H1 (cell line): ENCODE data around the gene INPP5A. TPM values are rescaled to one million over a fixed set of nuclear protein-coding genes. Genes with fewer than 3 reads are reported as not detected.

Experiments used
- CTCF ChIA-PET: fragments of 300-600 bp; sonication (Branson Sonifier 250); formaldehyde crosslinking; loops from one replicate; lab custom pipeline; 2021; ENCODE audit not compliant: partially characterized antibody; lab: Charles Lee
- POLR2A ChIA-PET: fragments of 300-600 bp; sonication (Branson Sonifier 250); formaldehyde crosslinking; loops from one replicate; lab custom pipeline; 2021; ENCODE audit warnings: inconsistent platforms; ENCODE audit not compliant: partially characterized antibody; lab: Charles Lee
- DNase-seq, 2 experiments: peaks; one replicate each; pipeline versions ENCODE4 v3.0.0 to v3.0.0-alpha.2; 2010 to 2022; ENCODE audit warnings: low spot score in 2 of 2, low read depth in 1 of 2, mixed read lengths in 1 of 2
- FAIRE-seq: peaks from 2 replicates; lab custom pipeline; 2011; peaks lifted over from hg19 to GRCh38; lab: Jason Lieb, UNC
- H2AFZ ChIP-seq: 2 replicates; pipeline ENCODE4 v1.8.1; 2012; ENCODE audit warnings: low read length, inconsistent platforms
- H2AK5ac ChIP-seq: 2 replicates; pipeline ENCODE4 v1.6.1; 2013; ENCODE audit warnings: low read depth, low read length
- H2BK120ac ChIP-seq: replicated peaks from 2 replicates; pipeline ENCODE3; 2013; ENCODE audit warnings: low read depth, low read length, inconsistent platforms
- H2BK12ac ChIP-seq: 2 replicates; pipeline ENCODE4 v1.6.1; 2013; ENCODE audit warnings: low read depth, low read length
- H2BK15ac ChIP-seq: 2 replicates; pipeline ENCODE4 v1.6.1; 2013; ENCODE audit warnings: low read length
- H2BK20ac ChIP-seq: 2 replicates; pipeline ENCODE4 v1.6.1; 2013; ENCODE audit warnings: low read length
- H2BK5ac ChIP-seq: 2 replicates; pipeline ENCODE4 v1.6.1; 2013; ENCODE audit warnings: low read depth, low read length
- H3K14ac ChIP-seq: 2 replicates; pipeline ENCODE4 v1.6.1; 2013; ENCODE audit warnings: inconsistent platforms; ENCODE audit not compliant: insufficient read length
- H3K18ac ChIP-seq: 2 replicates; pipeline ENCODE4 v1.6.1; 2013; ENCODE audit warnings: low read length; ENCODE audit errors: extremely low read depth
- H3K23ac ChIP-seq: 2 replicates; pipeline ENCODE4 v1.6.1; 2013; ENCODE audit warnings: inconsistent platforms; ENCODE audit not compliant: insufficient read length
- H3K23me2 ChIP-seq: 2 replicates; pipeline ENCODE4 v1.6.1; 2013; ENCODE audit warnings: low read depth, low read length
- H3K27ac ChIP-seq: 2 replicates; pipeline ENCODE4 v1.6.1; 2011; ENCODE audit warnings: low read depth, low read length, inconsistent platforms
- H3K27me3 ChIP-seq, 4 experiments: replicated peaks in 1 of 4; 1 replicate in 1 of 4; 2 replicates in 3 of 4; pipeline versions ENCODE4 v1.6.1 to v1.8.1; 2011 to 2013; ENCODE audit warnings: low read length in 3 of 4, mild to moderate bottlenecking in 3 of 4, inconsistent platforms in 2 of 4, mixed read lengths in 2 of 4, moderate library complexity in 1 of 4; ENCODE audit not compliant: control insufficient read depth in 3 of 4, insufficient read depth in 3 of 4; ENCODE audit errors: extremely low read depth in 1 of 4
- H3K36me3 ChIP-seq, 4 experiments: 2 replicates each; pipeline versions ENCODE4 v1.6.1 to v1.8.1; 2011 to 2013; ENCODE audit warnings: mild to moderate bottlenecking in 4 of 4, low read length in 3 of 4, moderate library complexity in 2 of 4, control low read depth in 1 of 4, inconsistent platforms in 1 of 4; ENCODE audit not compliant: insufficient read depth in 4 of 4, control insufficient read depth in 2 of 4
- H3K4ac ChIP-seq: replicated peaks from 2 replicates; pipeline ENCODE3; 2013; ENCODE audit warnings: low read length, low read depth, mixed read lengths, inconsistent platforms; ENCODE audit not compliant: insufficient read length
- H3K4me1 ChIP-seq, 4 experiments: replicated peaks in 1 of 4; 1 replicate in 1 of 4; 2 replicates in 3 of 4; pipeline versions ENCODE4 v1.6.1 to v1.8.1; 2011 to 2013; ENCODE audit warnings: low read length in 3 of 4, inconsistent platforms in 2 of 4, mixed read lengths in 1 of 4; ENCODE audit not compliant: insufficient read depth in 4 of 4, control insufficient read depth in 3 of 4
- H3K4me2 ChIP-seq, 2 experiments: 2 replicates each; pipeline versions ENCODE4 v1.6.1 to v1.8.1; 2011 to 2013; ENCODE audit warnings: low read depth in 2 of 2, low read length in 2 of 2, control low read depth in 1 of 2, inconsistent platforms in 1 of 2, mild to moderate bottlenecking in 1 of 2; ENCODE audit not compliant: insufficient read depth in 1 of 2
- H3K4me3 ChIP-seq, 4 experiments: fragments of 200-600, 300-600 bp in 1 of 4; sonication (generic), shearing (Covaris generic), sonication (Bioruptor Twin) in 1 of 4; 2 replicates each; pipeline versions ENCODE4 v1.5.1 to v1.8.1; 2011 to 2016; ENCODE audit warnings: low read length in 4 of 4, low read depth in 3 of 4, control low read depth in 2 of 4, inconsistent platforms in 2 of 4, mild to moderate bottlenecking in 2 of 4, mixed read lengths in 1 of 4, moderate library complexity in 1 of 4; ENCODE audit not compliant: insufficient read depth in 2 of 4; ENCODE audit errors: extremely low read depth in 1 of 4
- H3K56ac ChIP-seq: replicated peaks from 2 replicates; pipeline ENCODE3; 2013; ENCODE audit warnings: low read depth, mild to moderate bottlenecking, mixed read lengths, low read length, inconsistent platforms; ENCODE audit not compliant: insufficient read length
- H3K79me1 ChIP-seq: 2 replicates; pipeline ENCODE4 v1.6.1; 2013; ENCODE audit warnings: low read depth, low read length, control low read depth
- H3K79me2 ChIP-seq, 2 experiments: 2 replicates each; pipeline versions ENCODE4 v1.6.1 to v1.8.1; 2012 to 2013; ENCODE audit warnings: low read length in 2 of 2, mild to moderate bottlenecking in 2 of 2, inconsistent platforms in 1 of 2; ENCODE audit not compliant: insufficient read depth in 2 of 2, control insufficient read depth in 1 of 2
- H3K9ac ChIP-seq, 4 experiments: replicated peaks in 1 of 4; 1 replicate in 1 of 4; 2 replicates in 3 of 4; pipeline versions ENCODE4 v1.6.1 to v1.8.1; 2011 to 2013; ENCODE audit warnings: low read depth in 3 of 4, low read length in 3 of 4, control low read depth in 2 of 4, mild to moderate bottlenecking in 2 of 4, moderate library complexity in 2 of 4, inconsistent platforms in 1 of 4; ENCODE audit errors: extremely low read depth in 1 of 4
- H3K9me3 ChIP-seq, 2 experiments: 2 replicates each; pipeline versions ENCODE4 v1.6.1 to v1.8.1; 2012 to 2013; ENCODE audit warnings: mild to moderate bottlenecking in 2 of 2, moderate library complexity in 2 of 2, control low read depth in 1 of 2, inconsistent platforms in 1 of 2, low read depth in 1 of 2, low read length in 1 of 2, mixed read lengths in 1 of 2; ENCODE audit not compliant: insufficient read depth in 2 of 2
- H4K20me1 ChIP-seq, 2 experiments: replicated peaks in 1 of 2; 2 replicates each; pipeline versions ENCODE3 to v1.8.1; 2011 to 2013; ENCODE audit warnings: inconsistent platforms in 2 of 2, low read length in 2 of 2, mild to moderate bottlenecking in 1 of 2; ENCODE audit not compliant: insufficient read depth in 2 of 2, control insufficient read depth in 1 of 2
- H4K5ac ChIP-seq: 2 replicates; pipeline ENCODE4 v1.6.1; 2013; ENCODE audit warnings: low read length, low read depth, mixed read lengths, inconsistent platforms; ENCODE audit not compliant: insufficient read length
- H4K8ac ChIP-seq: 2 replicates; pipeline ENCODE4 v1.8.0; 2013; ENCODE audit warnings: mild to moderate bottlenecking, moderate library complexity, low read length, inconsistent platforms; ENCODE audit not compliant: insufficient read depth; ENCODE audit errors: extremely low read depth
- H4K91ac ChIP-seq: replicated peaks from 2 replicates; pipeline ENCODE3; 2013; ENCODE audit warnings: low read length, mixed read lengths, inconsistent platforms; ENCODE audit not compliant: insufficient read length
- ASH2L ChIP-seq: fragments of 200-600, 300-600 bp; sonication (generic); IDR thresholded peaks from one replicate; pipeline ENCODE4 v1.7.1; 2017; ENCODE audit warnings: low read length
- CBX5 ChIP-seq: fragments of 300-800, 300-1000 bp; sonication (generic); IDR thresholded peaks from 2 replicates; pipeline ENCODE4 v1.7.1; 2016; ENCODE audit warnings: antibody characterized with exemption, low read length, low read depth
- CEBPB ChIP-seq: IDR thresholded peaks from 2 replicates; pipeline ENCODE4 v1.6.1; 2012; ENCODE audit warnings: low read depth, low read length
- CHD1 ChIP-seq: IDR thresholded peaks from 2 replicates; pipeline ENCODE4 v1.6.1; 2012; ENCODE audit warnings: low read depth, low read length, improper control_type of control experiment
- CHD2 ChIP-seq: IDR thresholded peaks from 2 replicates; pipeline ENCODE4 v1.6.1; 2012; ENCODE audit warnings: low read length, improper control_type of control experiment
- EGR1 ChIP-seq: IDR thresholded peaks from 2 replicates; pipeline ENCODE4 v1.6.1; 2011; ENCODE audit warnings: low read depth, low read length, borderline replicate concordance
- EZH2 ChIP-seq: fragments of 200-600 bp; sonication (generic); IDR thresholded peaks from 2 replicates; pipeline ENCODE4 v1.7.1; 2012; ENCODE audit warnings: low read depth, mild to moderate bottlenecking, moderate library complexity, low read length, inconsistent platforms; ENCODE audit not compliant: severe bottlenecking
- HDAC2 ChIP-seq, 2 experiments: fragments of 300-600 bp in 1 of 2; sonication (generic) in 1 of 2; IDR thresholded peaks; 2 replicates each; pipeline ENCODE4 v1.6.1; 2011 to 2012; ENCODE audit warnings: low read depth in 2 of 2, low read length in 2 of 2, mild to moderate bottlenecking in 2 of 2, moderate library complexity in 2 of 2, borderline replicate concordance in 1 of 2, inconsistent platforms in 1 of 2
- MAFK ChIP-seq: IDR thresholded peaks from 2 replicates; pipeline ENCODE4 v1.6.1; 2012; ENCODE audit warnings: low read depth, mild to moderate bottlenecking, improper control_type of control experiment, low read length
- MAX ChIP-seq: IDR thresholded peaks from 2 replicates; pipeline ENCODE4 v1.6.1; 2012; ENCODE audit warnings: inconsistent platforms
- PHF8 ChIP-seq: fragments of 200-600 bp; sonication (generic); conservative IDR thresholded peaks from 2 replicates; pipeline ENCODE4 v1.7.1; 2012; ENCODE audit warnings: low read depth, mild to moderate bottlenecking, inconsistent platforms, low read length, moderate library complexity
- POLR2A ChIP-seq, 2 experiments: IDR thresholded peaks; 1 replicate in 1 of 2; 2 replicates in 1 of 2; pipeline ENCODE4 v1.6.1; 2011; ENCODE audit warnings: low read depth in 2 of 2, low read length in 2 of 2, mild to moderate bottlenecking in 2 of 2; ENCODE audit errors: control extremely low read depth in 1 of 2
- POLR2AphosphoS5 ChIP-seq: IDR thresholded peaks from 2 replicates; pipeline ENCODE4 v1.6.1; 2011; ENCODE audit warnings: low read depth, low read length
- SIRT6 ChIP-seq: IDR thresholded peaks from one replicate; pipeline ENCODE4 v1.7.1; 2012; ENCODE audit warnings: low read length, inconsistent platforms
- SUZ12 ChIP-seq: fragments of 200-600 bp; sonication (generic); IDR thresholded peaks from 2 replicates; pipeline ENCODE4 v1.6.1; 2012; ENCODE audit warnings: mild to moderate bottlenecking, inconsistent platforms, low read length, moderate library complexity, mixed read lengths
- TBP ChIP-seq: IDR thresholded peaks from 2 replicates; pipeline ENCODE4 v1.6.1; 2011; ENCODE audit warnings: low read depth, low read length, improper control_type of control experiment
- WGBS, 2 experiments: shearing (Covaris generic) in 1 of 2; methylation state at CpG; one replicate each; pipeline versions ENCODE4 v1.1.6 to v1.1.7; 2013 to 2015; ENCODE audit warnings: low lambda C conversion rate in 2 of 2, mixed read lengths in 2 of 2, inconsistent platforms in 1 of 2, low coverage in 1 of 2, missing lambda C conversion rate in 1 of 2; ENCODE audit not compliant: insufficient replicate concordance in 2 of 2, insufficient coverage in 1 of 2, insufficient read length in 1 of 2; ENCODE audit errors: extremely low coverage in 1 of 2, missing lambda C conversion rate in 1 of 2; 5-methylcytosine and 5-hydroxymethylcytosine counted together
- polyA plus RNA-seq, 7 experiments: library from polyadenylated mRNA; depleted of rRNA in 3 of 7; stranded (reverse) in 5 of 7; unstranded in 2 of 7; fragments of >200 nt in 5 of 7; fragments of 200-250 nt in 2 of 7; gene quantifications; 1 replicate in 5 of 7; 2 replicates in 1 of 7; 4 replicates in 1 of 7; pipeline versions ENCODE4 v1.2.1 to v1.2.3, GENCODE V29; 2011 to 2013; ENCODE audit warnings: missing spikeins in 2 of 7, mixed read lengths in 2 of 7
- total RNA-seq: library from RNA; stranded (reverse); fragmentation: NEBNext Ultra II Directional; extraction: Animal tissue kit (Norgen Biotek cat#: 25700); gene quantifications from 2 replicates; pipeline ENCODE4 v1.2.1, GENCODE V29; 2021

Gene INPP5A
- total and polyA plus RNA-seq, 2 of the 8 experiments (the other 6 are each of a cell fraction or from before 2014, with no cell fraction given), result 19.7 to 27.5 TPM

GRCh38 chr10:132587175-132587574 is 49.6 kb downstream of the INPP5A start:
- POLR2A ChIA-PET, result no interaction called here
- no peak for DNase-seq
- TF ChIP-seq HDAC2 (IDR thresholded peaks at IDR 0.05; ENCODE audit: borderline replicate concordance in 1 of 2, low read depth in 2 of 2, low read length in 2 of 2) (no peak), SUZ12 (no peak), CBX5 (no peak), MAFK (no peak), EGR1 (no peak), PHF8 (no peak), EZH2 (no peak), TBP (no peak), POLR2AphosphoS5 (no peak), CHD2 (no peak), MAX (no peak), ASH2L (no peak), CEBPB (no peak), CHD1 (no peak), SIRT6 (no peak), POLR2A (IDR thresholded peaks at IDR 0.05; ENCODE audit: control extremely low read depth in 1 of 2, low read depth in 2 of 2, low read length in 2 of 2) (no peak)

More at GRCh38 chr10:132587175-132587574, 49.6 kb downstream of the INPP5A start:
- no peak overlapping the region for H2BK12ac ChIP-seq
- H3K27ac ChIP-seq, result no peak overlapping the region
- no peak overlapping the region for H2AFZ ChIP-seq
- H3K23me2 ChIP-seq, result no peaks in the 10 kb centered on the region
- no peak for FAIRE-seq
- no peak overlapping the region for H2BK20ac ChIP-seq
- H4K8ac ChIP-seq, result no peak overlapping the region
- no peaks in the 10 kb centered on the region for H3K27me3 ChIP-seq
- no peak overlapping the region for H3K9ac ChIP-seq
- H3K18ac ChIP-seq, result no peak overlapping the region
- H2BK15ac ChIP-seq, result no peak overlapping the region
- no peak overlapping the region for H3K56ac ChIP-seq
- no peak overlapping the region for H2AK5ac ChIP-seq
- H2BK5ac ChIP-seq, result no peak overlapping the region
- no peak overlapping the region for H2BK120ac ChIP-seq
- no peak overlapping the region for H3K4ac ChIP-seq
- CTCF ChIA-PET, result interaction anchor here (0.6 to 1.1 kb wide), 2 partner anchors 16 to 17 kb away, joined by 3 to 6 read pairs; no protein-coding TSS in a partner anchor
- H4K20me1 ChIP-seq, result peaks cover 2 to 13% of the 10 kb centered on the region in 2 experiments
- H4K5ac ChIP-seq, result no peak overlapping the region
- H3K23ac ChIP-seq, result no peak overlapping the region
- peaks cover 0 to 13% of the 10 kb centered on the region in 2 experiments; a peak in 2 of 4 replicates for H3K79me2 ChIP-seq
- no peak overlapping the region for H4K91ac ChIP-seq
- WGBS, 2 experiments, result 88% methylated on average over 11 of the region's 11 CpGs; no CpG with 5 or more reads in 1 of the 2 experiments
- H3K14ac ChIP-seq, result no peak overlapping the region
- H3K4me1 ChIP-seq, result peaks cover 0 to 4% (median under 1%) of the 10 kb centered on the region in 4 experiments; a peak in 2 of 7 replicates
- no peaks in the 10 kb centered on the region for H3K36me3 ChIP-seq
- no peak overlapping the region for H3K4me2 ChIP-seq
- no peak overlapping the region for H3K4me3 ChIP-seq
- peaks cover 14% of the 10 kb centered on the region for H3K79me1 ChIP-seq
- H3K9me3 ChIP-seq, result no peaks in the 10 kb centered on the region
